GM21447 (cell line): ENCODE results near the gene CACNG7.

Experiments used
- ATAC-seq: cut with Tn5 transposase; IDR thresholded peaks from one replicate; pipeline ENCODE4 v1.9.1; 2021; ENCODE audit not compliant: unreplicated experiment

The CACNG7 gene

GRCh38 chr19:53878776-53879139 lies 30.3 kb upstream of the CACNG7 start:
- no peak for ATAC-seq

GRCh38 chr19:53879140-53880081 lies 29.7 kb upstream of the CACNG7 start:
- ATAC-seq: peak; percentile 56

GRCh38 chr19:53880711-53881481 lies 28.2 kb upstream of the CACNG7 start:
- no peak for ATAC-seq

- no peak for ATAC-seq
Measured at GRCh38 chr19:53881482-53882390, 27.3 kb upstream of the CACNG7 start, which contains the start of gene PRKCG. PRKCG (plus strand) TSS chr19:53882197; CDS start chr19:53882495, 298 bp downstream.

- no peak for ATAC-seq
Measured at GRCh38 chr19:53882391-53883050, 26.6 kb upstream of the CACNG7 start.

- no peak for ATAC-seq
Measured at GRCh38 chr19:53883231-53883661, 25.8 kb upstream of the CACNG7 start.

GRCh38 chr19:53883741-53884140 lies 25.3 kb upstream of the CACNG7 start:
- ATAC-seq: no peak

- no peak for ATAC-seq
Measured at GRCh38 chr19:53884256-53884655, 24.8 kb upstream of the CACNG7 start.

- no peak for ATAC-seq
Measured at GRCh38 chr19:53885036-53885435, 24.0 kb upstream of the CACNG7 start.

GRCh38 chr19:53892301-53892980 lies 16.6 kb upstream of the CACNG7 start:
- no peak for ATAC-seq

GRCh38 chr19:53892981-53893325 lies 16.1 kb upstream of the CACNG7 start:
- ATAC-seq: no peak

GRCh38 chr19:53894707-53895106 lies 14.4 kb upstream of the CACNG7 start:
- no peak for ATAC-seq

- no peak for ATAC-seq
Measured at GRCh38 chr19:53896682-53897081, 12.4 kb upstream of the CACNG7 start.

- ATAC-seq: no peak
Measured at GRCh38 chr19:53897459-53897858, 11.6 kb upstream of the CACNG7 start.

GRCh38 chr19:53898166-53898565 lies 10.9 kb upstream of the CACNG7 start:
- ATAC-seq: no peak

GRCh38 chr19:53898636-53899341 lies 10.3 kb upstream of the CACNG7 start:
- ATAC-seq: no peak

GRCh38 chr19:53900191-53900860 lies 8.8 kb upstream of the CACNG7 start:
- no peak for ATAC-seq

GRCh38 chr19:53903055-53903680 lies 5.9 kb upstream of the CACNG7 start:
- no peak for ATAC-seq
